ENCODE results near the gene OMG.

GRCh38 chr17:31289790-31290189 lies 7.2 kb downstream of the OMG start:
- TF ChIP-seq CTCF (IDR thresholded peaks at IDR 0.05; ENCODE audit: low read depth, low read length, poor library complexity, severe bottlenecking) (no peak), EZH2phosphoT487 (IDR thresholded peaks at IDR 0.05; ENCODE audit: borderline replicate concordance, low read length) (no peak)
